AG04450 (cell line): ENCODE results near the gene ZFR2. TPM values are rescaled to one million over a fixed set of nuclear protein-coding genes. Genes with fewer than 3 reads are reported as not detected.

Experiments used
- CTCF ChIA-PET: fragments of 300-600, 350-600 bp; formaldehyde crosslinking; extraction: SDS; loops from one replicate; lab custom pipeline; 2022; ENCODE audit warnings: antibody characterized with exemption, inconsistent platforms; lab: Charles Lee
- POLR2A ChIA-PET: fragments of 350-600 bp; formaldehyde crosslinking; extraction: SDS; loops from one replicate; lab custom pipeline; 2021; ENCODE audit warnings: antibody characterized with exemption, inconsistent platforms; lab: Yijun Ruan, JAX
- DNase-seq: peaks from one replicate; pipeline ENCODE4 v3.0.0-alpha.2; 2011; ENCODE audit warnings: low read depth, low spot score
- H3K27ac ChIP-seq: one replicate; pipeline ENCODE4 v1.5.1; 2012; ENCODE audit warnings: low read depth, low read length, control low read depth
- H3K27me3 ChIP-seq: one replicate; pipeline ENCODE4 v1.6.0; 2012; ENCODE audit warnings: low read length; ENCODE audit not compliant: control insufficient read depth, insufficient read depth
- H3K4me3 ChIP-seq: 2 replicates; pipeline ENCODE4 v1.5.1; 2011; ENCODE audit warnings: mild to moderate bottlenecking, low read depth, low read length, control low read depth
- H3K9me3 ChIP-seq: 2 replicates; pipeline ENCODE4 v1.5.1; 2012; ENCODE audit warnings: low read length; ENCODE audit not compliant: control insufficient read depth, insufficient read depth
- polyA plus RNA-seq: library from polyadenylated mRNA; depleted of rRNA; stranded (reverse); fragments of >200 nt; gene quantifications from 2 replicates; pipeline ENCODE4 v1.2.3, GENCODE V29; 2011
- TF ChIP-seq, protein P1 (sequence below): IDR thresholded peaks from 2 replicates; pipeline ENCODE4 v1.5.1; 2011; ENCODE audit warnings: low read depth, low read length, control low read depth, inconsistent platforms

ZFR2 gene
- polyA plus RNA-seq, 1 experiment: not detected

DNA sequence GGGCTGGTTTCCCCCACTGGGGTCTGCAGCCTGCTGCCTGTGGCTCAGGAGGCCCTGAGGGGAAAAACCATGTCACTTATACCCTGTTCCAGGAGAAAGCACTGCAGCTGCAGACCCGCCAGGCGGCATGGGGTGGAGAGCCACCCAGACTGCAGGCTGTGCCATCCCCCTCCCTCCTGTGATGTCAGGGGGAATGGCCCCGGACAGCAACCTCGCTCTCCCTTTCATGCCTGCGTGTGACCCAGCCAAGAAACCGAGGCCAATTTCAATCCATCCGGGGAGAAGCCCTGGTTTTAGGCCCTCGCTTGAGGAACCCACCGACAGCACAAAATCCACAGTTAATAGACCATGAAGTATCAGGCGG, 45.5 kb downstream of the ZFR2 start:
- CTCF ChIA-PET: interaction anchor here (0.5 kb wide), 2 partner anchors 112 to 199 kb away, joined by 4 to 7 read pairs; no protein-coding TSS in a partner anchor

DNA sequence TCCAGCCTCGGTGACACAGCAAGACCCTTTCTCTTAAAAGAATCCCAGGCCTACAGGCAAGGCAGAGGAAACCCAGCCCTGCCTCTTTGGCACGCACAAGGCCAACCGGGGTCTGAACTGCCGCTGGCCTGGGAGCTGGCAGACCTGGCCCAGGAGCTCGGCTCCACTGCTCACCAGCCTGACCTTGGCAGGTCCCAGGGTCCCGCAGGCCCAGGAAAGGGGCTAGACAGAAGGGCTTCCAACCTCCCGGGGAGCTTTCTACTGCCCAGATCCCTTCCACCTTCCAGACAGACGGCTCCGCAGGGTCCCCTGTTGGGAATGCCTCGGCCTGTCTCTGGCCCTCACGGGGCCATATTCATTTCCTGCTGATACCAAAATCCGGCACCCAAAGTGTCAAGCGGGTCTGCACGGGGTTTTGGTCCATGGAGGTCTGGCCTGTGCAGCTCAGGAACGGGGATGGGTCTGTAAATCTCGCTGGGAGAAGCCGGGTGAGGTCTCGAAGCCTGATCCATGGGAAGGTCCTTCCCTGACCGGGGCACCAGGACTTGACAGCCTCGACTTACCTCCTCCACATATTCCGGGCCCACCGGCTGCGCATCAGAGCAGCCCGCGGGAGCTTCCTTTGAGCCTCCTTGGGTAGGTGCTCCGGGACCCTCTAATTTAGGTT, 46.0 kb downstream of the ZFR2 start:
- CTCF ChIA-PET: interaction anchor here (0.5 to 1.8 kb wide), 5 partner anchors 8 to 259 kb away, joined by 3 to 8 read pairs (median 5); no protein-coding TSS in a partner anchor
- POLR2A ChIA-PET: no interaction called here
- H3K4me3 ChIP-seq: no peak overlapping the region
- TF ChIP-seq, protein P1, sequence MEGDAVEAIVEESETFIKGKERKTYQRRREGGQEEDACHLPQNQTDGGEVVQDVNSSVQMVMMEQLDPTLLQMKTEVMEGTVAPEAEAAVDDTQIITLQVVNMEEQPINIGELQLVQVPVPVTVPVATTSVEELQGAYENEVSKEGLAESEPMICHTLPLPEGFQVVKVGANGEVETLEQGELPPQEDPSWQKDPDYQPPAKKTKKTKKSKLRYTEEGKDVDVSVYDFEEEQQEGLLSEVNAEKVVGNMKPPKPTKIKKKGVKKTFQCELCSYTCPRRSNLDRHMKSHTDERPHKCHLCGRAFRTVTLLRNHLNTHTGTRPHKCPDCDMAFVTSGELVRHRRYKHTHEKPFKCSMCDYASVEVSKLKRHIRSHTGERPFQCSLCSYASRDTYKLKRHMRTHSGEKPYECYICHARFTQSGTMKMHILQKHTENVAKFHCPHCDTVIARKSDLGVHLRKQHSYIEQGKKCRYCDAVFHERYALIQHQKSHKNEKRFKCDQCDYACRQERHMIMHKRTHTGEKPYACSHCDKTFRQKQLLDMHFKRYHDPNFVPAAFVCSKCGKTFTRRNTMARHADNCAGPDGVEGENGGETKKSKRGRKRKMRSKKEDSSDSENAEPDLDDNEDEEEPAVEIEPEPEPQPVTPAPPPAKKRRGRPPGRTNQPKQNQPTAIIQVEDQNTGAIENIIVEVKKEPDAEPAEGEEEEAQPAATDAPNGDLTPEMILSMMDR: no peak
- no peak for DNase-seq
- no peak overlapping the region for H3K27ac ChIP-seq
- H3K9me3 ChIP-seq: no peaks in the 10 kb centered on the region; the same call in 1 of the 2 replicates
- peaks cover 6% of the 10 kb centered on the region for H3K27me3 ChIP-seq

More for the DNA sequence above, 45.5 kb downstream of the ZFR2 start:
- no peak overlapping the region for H3K4me3 ChIP-seq
- H3K9me3 ChIP-seq: no peaks in the 10 kb centered on the region; the same call in 1 of the 2 replicates
- POLR2A ChIA-PET: no interaction called here
- H3K27ac ChIP-seq: no peak overlapping the region
- H3K27me3 ChIP-seq: peaks cover 3% of the 10 kb centered on the region
- no peak for DNase-seq
- TF ChIP-seq, protein P1: no peak

DNA sequence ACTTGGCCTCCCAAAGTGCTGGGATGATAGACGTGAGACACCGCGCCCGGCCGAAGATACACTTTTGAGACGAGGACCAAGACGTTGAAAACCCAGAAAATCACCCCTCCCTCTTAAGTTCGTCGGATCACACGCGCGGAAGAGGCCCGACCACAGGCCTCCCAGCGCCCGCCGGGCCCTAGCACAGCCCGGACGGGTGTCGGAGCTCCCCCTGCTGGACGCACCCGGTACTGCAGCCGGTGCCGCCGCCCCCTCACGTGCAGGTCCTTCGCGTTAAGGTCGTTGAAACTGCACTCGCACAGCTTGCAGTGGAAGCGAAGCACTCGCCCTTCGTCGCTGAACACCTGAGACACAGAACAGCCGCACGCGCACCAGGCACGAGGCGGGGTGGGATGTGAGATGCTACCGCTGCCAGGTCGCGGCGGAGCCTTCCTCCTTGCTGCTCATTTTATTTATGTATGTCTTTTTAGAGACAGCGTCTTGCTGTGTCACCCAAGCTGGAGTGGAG, 46.9 kb downstream of the ZFR2 start:
- DNase-seq: no peak
- ChIA-PET POLR2A (no interaction called here), CTCF (interaction anchor here (0.8 to 1.8 kb wide), 3 partner anchors 9 to 29 kb away, joined by 3 to 8 read pairs (median 5); no protein-coding TSS in a partner anchor)
- peaks cover 9% of the 10 kb centered on the region for H3K27me3 ChIP-seq
- no peak overlapping the region for H3K4me3 ChIP-seq
- no peak overlapping the region for H3K27ac ChIP-seq
- no peaks in the 10 kb centered on the region; the same call in 1 of the 2 replicates for H3K9me3 ChIP-seq
- TF ChIP-seq, protein P1: peak; percentile 89

DNA sequence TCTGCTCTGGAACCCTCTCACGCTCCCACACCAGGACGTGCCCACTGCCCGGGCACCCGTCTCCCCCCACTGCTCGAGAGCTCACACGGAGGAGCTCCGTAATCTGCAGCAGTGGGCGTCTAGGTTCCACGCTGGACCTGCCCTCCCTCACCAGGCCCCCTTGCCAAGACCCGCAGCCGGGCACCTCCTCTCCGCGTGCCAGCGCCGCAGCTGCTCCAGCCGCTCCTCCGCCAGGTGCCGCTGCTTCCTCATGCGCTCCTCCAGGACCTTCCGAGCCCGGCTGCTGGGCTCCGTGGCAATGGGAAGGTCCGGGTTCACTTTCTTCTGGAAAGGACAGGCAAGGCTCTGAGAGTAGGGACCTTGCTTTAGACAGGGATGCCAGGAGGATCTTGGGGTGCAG, 47.7 kb downstream of the ZFR2 start:
- CTCF ChIA-PET: no interaction called here

More for the DNA sequence above, 47.7 kb downstream of the ZFR2 start:
- Histone ChIP-seq H3K9me3 (peaks cover 3% of the 10 kb centered on the region; the same call in 1 of the 2 replicates), H3K4me3 (no peak overlapping the region), H3K27ac (no peak overlapping the region), H3K27me3 (peaks cover 12% of the 10 kb centered on the region)
- no peak for DNase-seq
- TF ChIP-seq, protein P1: no peak
- POLR2A ChIA-PET: no interaction called here
